HEK293T (cell line): ENCODE measurements around the gene TAF1B.

Experiments used
- BHLHE40 ChIP-seq: fragments of 450-650 bp; IDR thresholded peaks from 2 replicates; pipeline ENCODE4 v1.6.1; 2016; ENCODE audit warnings: mild to moderate bottlenecking, moderate library complexity, borderline replicate concordance
- ELF4 ChIP-seq: fragments of 450-650 bp; IDR thresholded peaks from 2 replicates; pipeline ENCODE4 v1.6.1; 2017; ENCODE audit warnings: antibody characterized with exemption

GRCh38 chr2:9824956-9825720 lies 18.1 kb upstream of the TAF1B start:
- TF ChIP-seq BHLHE40 (no peak), ELF4 (no peak)
